ENCODE results near the gene PPP1R9A.

- TF ChIP-seq CTCF (conservative IDR thresholded peaks at IDR 0.05; ENCODE audit: low read length) (no peak), EZH2phosphoT487 (IDR thresholded peaks at IDR 0.05; ENCODE audit: borderline replicate concordance) (no peak)
Observed at GRCh38 chr7:95041031-95041430, 133.6 kb downstream of the PPP1R9A start.
